22Rv1 (cell line): ENCODE data around the gene B4GALT6.

Experiments
- CTCF ChIP-seq: fragments of 450-650 bp; IDR thresholded peaks from 2 replicates; pipeline ENCODE4 v1.5.1; 2017; ENCODE audit warnings: mild to moderate bottlenecking
- ZFX ChIP-seq: fragments of 450-650 bp; IDR thresholded peaks from 2 replicates; pipeline ENCODE4 v1.6.1; 2017; ENCODE audit warnings: antibody characterized with exemption, borderline replicate concordance

- no peak for TF ChIP-seq CTCF
- TF ChIP-seq ZFX: no peak
These were observed 34.0 kb upstream of the B4GALT6 start for GRCh38 chr18:31718386-31718785.
